Uterus (tissue), 2 donors: ENCODE results near the gene SLC26A2.

Experiments used
- CTCF ChIP-seq, 4 experiments: fragments of 200-600 bp in 2 of 4; fragments of 450-650 bp in 2 of 4; sonication (generic) in 2 of 4; IDR thresholded peaks; one replicate each; pipeline ENCODE4 v1.5.1; 2016 to 2019; ENCODE audit warnings: antibody characterized with exemption in 4 of 4, mild to moderate bottlenecking in 2 of 4, moderate library complexity in 1 of 4
- POLR2A ChIP-seq, 2 donors: fragments of 450-650 bp; IDR thresholded peaks; one replicate each; pipeline ENCODE4 v1.6.1; 2016; ENCODE audit warnings: antibody characterized with exemption in 2 of 2, mild to moderate bottlenecking in 1 of 2, moderate library complexity in 1 of 2

GRCh38 chr5:150022681-150023080 lies 62.1 kb downstream of the SLC26A2 start:
- TF ChIP-seq CTCF (IDR thresholded peaks at IDR 0.05) (no peak), POLR2A (IDR thresholded peaks at IDR 0.05) (no peak)
